PC-9 (cell line): Measurements from ENCODE around the gene PDE4D. TPM values are rescaled to one million over a fixed set of nuclear protein-coding genes. Genes with fewer than 3 reads are reported as not detected.
"Not testable (repeated sequence)": the region's sequence is repeated elsewhere in the genome, so short reads cannot be mapped to it uniquely, and the experiment has no call there.

Source experiments
- BruUV-seq: library from RNA; stranded (reverse); fragments of 400-500 nt; replicated peaks from 2 replicates; lab custom pipeline; 2021; lab: Mats Ljungman, UMichigan
- CTCF ChIA-PET: fragments of 300-600 bp; sonication (Branson Sonifier 250); formaldehyde crosslinking; loops from one replicate; lab custom pipeline; 2022; ENCODE audit warnings: antibody characterized with exemption; lab: Charles Lee
- POLR2A ChIA-PET: fragments of 300-600 bp; sonication (Branson Sonifier 250); formaldehyde crosslinking; loops from one replicate; lab custom pipeline; 2022; ENCODE audit warnings: antibody characterized with exemption; ENCODE audit not compliant: unreplicated experiment; lab: Charles Lee
- DNase-seq, 2 experiments: peaks; one replicate each; pipeline versions ENCODE4 v3.0.0 to v3.0.0-alpha.2; 2015 to 2022; ENCODE audit warnings: mixed read lengths in 1 of 2
- H2AFZ ChIP-seq: fragments of 200-600 bp; sonication (generic); 2 replicates; pipeline ENCODE4 v1.8.1; 2017; ENCODE audit warnings: antibody characterized with exemption
- H3F3A ChIP-seq: fragments of 200-600 bp; sonication (generic); 2 replicates; pipeline ENCODE4 v1.8.1; 2017; ENCODE audit warnings: antibody characterized with exemption, mild to moderate bottlenecking, low read depth; ENCODE audit not compliant: insufficient read depth
- H3K27ac ChIP-seq: fragments of 200-600 bp; sonication (generic); 2 replicates; pipeline ENCODE4 v1.6.1; 2016; ENCODE audit warnings: mixed run types
- H3K27me3 ChIP-seq: fragments of 200-600 bp; sonication (generic); 2 replicates; pipeline ENCODE4 v1.6.1; 2016; ENCODE audit warnings: low read depth, mixed run types; ENCODE audit not compliant: insufficient read depth
- H3K36me3 ChIP-seq: fragments of 200-600 bp; sonication (generic); 2 replicates; pipeline ENCODE4 v1.6.1; 2016; ENCODE audit warnings: low read depth, mixed run types
- H3K4me1 ChIP-seq: fragments of 200-600 bp; sonication (generic); replicated peaks from 2 replicates; pipeline ENCODE4 v1.6.1; 2016; ENCODE audit warnings: mixed run types; ENCODE audit not compliant: insufficient read depth
- H3K4me2 ChIP-seq: fragments of 200-600 bp; sonication (generic); 2 replicates; pipeline ENCODE4 v1.6.1; 2017; ENCODE audit warnings: mixed run types
- H3K4me3 ChIP-seq: fragments of 200-600 bp; sonication (generic); 2 replicates; pipeline ENCODE4 v1.6.1; 2016; ENCODE audit warnings: mixed run types
- H3K79me2 ChIP-seq: fragments of 200-600 bp; sonication (generic); 2 replicates; pipeline ENCODE4 v1.6.1; 2017; ENCODE audit warnings: low read depth, mixed run types
- H3K9me2 ChIP-seq: fragments of 200-600 bp; sonication (generic); 2 replicates; pipeline ENCODE4 v1.8.1; 2017; ENCODE audit warnings: mild to moderate bottlenecking; ENCODE audit not compliant: insufficient read depth
- H3K9me3 ChIP-seq: fragments of 200-600 bp; sonication (generic); 2 replicates; pipeline ENCODE4 v1.8.1; 2016; ENCODE audit warnings: low read depth; ENCODE audit not compliant: insufficient read depth
- H4K20me1 ChIP-seq: fragments of 200-600 bp; sonication (generic); 2 replicates; pipeline ENCODE4 v1.8.1; 2017; ENCODE audit not compliant: insufficient read depth
- EZH2 ChIP-seq: fragments of 200-600 bp; sonication (generic); IDR thresholded peaks from 2 replicates; pipeline ENCODE4 v1.8.0; 2017; ENCODE audit warnings: antibody characterized with exemption, low read depth
- intact Hi-C: fragments of 100-400 bp; cut with micrococcal nuclease; formaldehyde crosslinking; loops from one replicate; pipeline ENCODE4 v1.10.0; 2022; ENCODE audit not compliant: unreplicated experiment
- total RNA-seq: library from RNA; stranded (reverse); gene quantifications from 2 replicates; pipeline ENCODE4 v1.2.3, GENCODE V29; 2021
- TF ChIP-seq, protein P1 (sequence below): fragments of 200-600 bp; sonication (generic); conservative IDR thresholded peaks from 2 replicates; pipeline ENCODE4 v1.6.1; 2017; ENCODE audit warnings: mixed run types, antibody characterized with exemption, mild to moderate bottlenecking, moderate library complexity

Gene PDE4D
- total RNA-seq, 1 experiment from 2014 or later: 9.8 TPM

DNA sequence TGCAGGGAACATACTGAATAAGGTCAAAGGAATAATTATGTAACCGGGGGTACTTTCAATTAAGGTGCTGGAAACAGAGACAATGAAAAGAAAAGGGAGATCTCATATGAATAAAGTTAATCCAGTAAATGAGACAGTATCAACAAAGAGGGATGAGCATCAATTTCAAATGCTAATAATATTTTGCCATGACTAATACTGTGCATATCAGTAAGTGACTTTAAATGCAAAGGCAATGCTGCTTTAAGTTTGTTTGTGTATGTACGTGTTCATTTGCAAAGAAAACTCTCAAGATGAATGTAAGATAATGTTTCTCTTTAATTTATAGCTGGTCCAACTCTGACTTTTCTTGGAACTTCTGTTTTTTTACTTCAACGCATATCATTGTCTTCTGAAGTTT is 139.9 kb downstream of the PDE4D start:
- no peak overlapping the region for H3K4me3 ChIP-seq
- H3K27me3 ChIP-seq: no peaks in the 10 kb centered on the region
- no peak for DNase-seq
- intact Hi-C loops: no loop called here
- no peak overlapping the region for H3K4me2 ChIP-seq
- H3K79me2 ChIP-seq: peaks cover 18% of the 10 kb centered on the region; the same call in 1 of the 2 replicates
- POLR2A ChIA-PET: no interaction called here
- peaks cover 5% of the 10 kb centered on the region; the same call in 1 of the 2 replicates for H3K4me1 ChIP-seq
- H3K27ac ChIP-seq: no peak overlapping the region
- no peaks in the 10 kb centered on the region for H3K36me3 ChIP-seq
- TF ChIP-seq EZH2: no peak
- TF ChIP-seq, protein P1, sequence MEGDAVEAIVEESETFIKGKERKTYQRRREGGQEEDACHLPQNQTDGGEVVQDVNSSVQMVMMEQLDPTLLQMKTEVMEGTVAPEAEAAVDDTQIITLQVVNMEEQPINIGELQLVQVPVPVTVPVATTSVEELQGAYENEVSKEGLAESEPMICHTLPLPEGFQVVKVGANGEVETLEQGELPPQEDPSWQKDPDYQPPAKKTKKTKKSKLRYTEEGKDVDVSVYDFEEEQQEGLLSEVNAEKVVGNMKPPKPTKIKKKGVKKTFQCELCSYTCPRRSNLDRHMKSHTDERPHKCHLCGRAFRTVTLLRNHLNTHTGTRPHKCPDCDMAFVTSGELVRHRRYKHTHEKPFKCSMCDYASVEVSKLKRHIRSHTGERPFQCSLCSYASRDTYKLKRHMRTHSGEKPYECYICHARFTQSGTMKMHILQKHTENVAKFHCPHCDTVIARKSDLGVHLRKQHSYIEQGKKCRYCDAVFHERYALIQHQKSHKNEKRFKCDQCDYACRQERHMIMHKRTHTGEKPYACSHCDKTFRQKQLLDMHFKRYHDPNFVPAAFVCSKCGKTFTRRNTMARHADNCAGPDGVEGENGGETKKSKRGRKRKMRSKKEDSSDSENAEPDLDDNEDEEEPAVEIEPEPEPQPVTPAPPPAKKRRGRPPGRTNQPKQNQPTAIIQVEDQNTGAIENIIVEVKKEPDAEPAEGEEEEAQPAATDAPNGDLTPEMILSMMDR: no peak
- no peaks in the 10 kb centered on the region for H3F3A ChIP-seq
- CTCF ChIA-PET: no interaction called here
- no peaks in the 10 kb centered on the region for H4K20me1 ChIP-seq
- no TSS peak for BruUV-seq
- H3K9me3 ChIP-seq: no peaks in the 10 kb centered on the region
- H3K9me2 ChIP-seq: 0 out of 2 replicates have a peak, but pooled peaks cover 4% of the 10 kb centered on the region
- H2AFZ ChIP-seq: no peak overlapping the region

DNA sequence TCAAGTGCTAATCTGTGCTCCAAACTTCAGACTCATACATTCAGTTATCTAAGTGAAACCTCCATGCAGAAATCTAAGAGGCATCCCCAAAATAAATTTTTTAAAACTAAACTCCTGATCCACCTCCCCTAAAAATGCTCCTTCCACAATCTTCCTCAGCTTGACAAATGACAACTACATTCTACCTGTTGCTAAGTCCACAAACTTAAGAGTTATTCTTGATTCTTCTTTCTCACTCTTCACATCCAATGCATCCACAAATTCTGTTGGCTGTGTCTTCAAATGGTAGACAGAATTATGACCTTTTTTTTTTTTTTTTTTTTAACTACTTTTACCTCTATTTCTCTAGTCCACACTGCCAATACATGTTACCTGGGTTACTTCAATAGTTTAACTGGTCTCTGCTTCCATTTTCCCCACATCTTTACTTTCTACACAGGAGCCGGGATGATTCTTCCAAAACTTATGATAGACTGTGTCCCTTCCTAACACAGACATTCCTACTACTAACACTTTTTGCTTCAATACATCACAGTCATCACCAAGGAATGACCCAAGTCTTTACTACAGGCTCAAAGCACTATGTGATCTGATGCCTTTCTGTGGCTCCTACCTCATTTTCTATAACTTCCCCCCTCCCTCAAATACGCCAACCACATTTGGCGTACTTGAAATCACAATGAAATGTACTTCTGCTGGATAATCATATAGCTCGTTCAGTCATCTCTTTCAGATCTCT is 143.6 kb downstream of the PDE4D start:
- Histone ChIP-seq H3K9me3 (no peaks in the 10 kb centered on the region), H3K4me2 (no peak overlapping the region), H2AFZ (no peak overlapping the region), H3K9me2 (no peaks in the 10 kb centered on the region), H3K4me3 (no peak overlapping the region), H3K79me2 (no peaks in the 10 kb centered on the region), H3K27me3 (no peaks in the 10 kb centered on the region), H3K36me3 (no peaks in the 10 kb centered on the region), H3K4me1 (peaks cover 21% of the 10 kb centered on the region), H4K20me1 (no peaks in the 10 kb centered on the region), H3F3A (peaks cover 15% of the 10 kb centered on the region; the same call in 1 of the 2 replicates), H3K27ac (no peak overlapping the region)
- intact Hi-C loops: loop anchor here (10.0 kb wide), 1 partner anchor 45 kb away; no protein-coding TSS in a partner anchor
- TF ChIP-seq EZH2: no peak
- TF ChIP-seq, protein P1: no peak
- BruUV-seq: no TSS peak
- POLR2A ChIA-PET: no interaction called here
- CTCF ChIA-PET: no interaction called here
- no peak for DNase-seq

DNA sequence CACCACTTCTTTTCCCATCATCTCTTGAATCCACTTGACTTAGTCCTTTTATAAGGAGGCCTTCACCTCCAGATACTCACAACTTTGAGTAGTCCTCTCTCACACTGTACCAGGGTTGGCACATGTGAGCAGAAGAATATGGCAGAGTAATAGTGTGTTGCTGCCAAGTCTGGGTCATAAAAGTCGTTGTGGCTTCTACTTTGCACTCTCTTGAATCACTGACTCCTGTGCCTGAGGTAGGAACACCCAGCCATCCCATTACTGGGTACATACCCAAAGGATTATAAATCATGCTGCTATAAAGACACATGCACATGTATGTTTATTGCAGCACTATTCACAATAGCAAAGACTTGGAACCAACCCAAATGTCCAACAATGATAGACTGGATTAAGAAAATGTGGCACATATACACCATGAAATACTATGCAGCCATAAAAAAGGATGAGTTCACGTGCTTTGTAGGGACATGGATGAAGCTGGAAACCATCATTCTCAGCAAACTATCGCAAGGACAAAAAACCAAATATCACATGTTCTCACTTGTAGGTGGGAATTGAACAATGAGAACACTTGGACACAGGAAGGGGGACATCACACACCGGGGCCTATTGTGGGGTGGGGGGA is 145.4 kb downstream of the PDE4D start:
- H3K27me3 ChIP-seq, H3K9me3 ChIP-seq, H4K20me1 ChIP-seq, DNase-seq, H3K4me2 ChIP-seq, H3K9me2 ChIP-seq, H3K27ac ChIP-seq, H3K4me3 ChIP-seq, POLR2A ChIA-PET, BruUV-seq, CTCF ChIA-PET, H2AFZ ChIP-seq, H3K36me3 ChIP-seq: not testable (repeated sequence)
- intact Hi-C loops: loop anchor here (10.0 kb wide), 1 partner anchor 47 kb away; no protein-coding TSS in a partner anchor
- peaks cover 11% of the 10 kb centered on the region; the same call in 1 of the 2 replicates for H3K79me2 ChIP-seq
- H3F3A ChIP-seq: peaks cover 16% of the 10 kb centered on the region; the same call in 1 of the 2 replicates
- H3K4me1 ChIP-seq: peaks cover 36% of the 10 kb centered on the region
